GM03348 (cell line): ENCODE results near the gene GALNS.
"Not testable (repeated sequence)": the region's sequence is repeated elsewhere in the genome, so short reads cannot be mapped to it uniquely, and the experiment has no call there.

Experiments
- DNase-seq: peaks from one replicate; pipeline ENCODE4 v3.0.0; 2012; ENCODE audit warnings: low spot score

Gene GALNS

GRCh38 chr16:88856828-88857727, at the start of gene GALNS, which contains the start of gene TRAPPC2L:
Gene GALNS, minus strand, starts transcription at chr16:88856947. Its CDS starts 70 bp downstream, at chr16:88856877.
Gene TRAPPC2L, plus strand, starts transcription at chr16:88857127. Its CDS starts 24 bp downstream, at chr16:88857151.
- peak; percentile 100 for DNase-seq

- DNase-seq = no peak
Measured at GRCh38 chr16:88906020-88906419, 49.3 kb upstream of the GALNS start.

- peak; percentile 42 for DNase-seq
Measured at GRCh38 chr16:88905563-88905962, 48.8 kb upstream of the GALNS start.

- DNase-seq = no peak
Measured at GRCh38 chr16:88904676-88905365, 48.1 kb upstream of the GALNS start.

- DNase-seq = no peak
Measured at GRCh38 chr16:88903267-88903666, 46.5 kb upstream of the GALNS start.

- DNase-seq = no peak
Measured at GRCh38 chr16:88902744-88903143, 46.0 kb upstream of the GALNS start.

GRCh38 chr16:88901718-88902337, 45.1 kb upstream of the GALNS start:
- no peak for DNase-seq

- DNase-seq = no peak
Measured at GRCh38 chr16:88900662-88901052, 43.9 kb upstream of the GALNS start.

GRCh38 chr16:88899901-88900661, 43.3 kb upstream of the GALNS start:
- no peak for DNase-seq

- DNase-seq = no peak
Measured at GRCh38 chr16:88897696-88898425, 41.1 kb upstream of the GALNS start.

- no peak for DNase-seq
Measured at GRCh38 chr16:88896238-88897070, 39.7 kb upstream of the GALNS start.

- DNase-seq = no peak
Measured at GRCh38 chr16:88895335-88895734, 38.6 kb upstream of the GALNS start.

- DNase-seq = no peak
Measured at GRCh38 chr16:88894681-88895300, 38.0 kb upstream of the GALNS start.

- DNase-seq = not testable (repeated sequence)
Measured at GRCh38 chr16:88894266-88894665, 37.5 kb upstream of the GALNS start.

- no peak for DNase-seq
Measured at GRCh38 chr16:88893127-88893968, 36.6 kb upstream of the GALNS start.

GRCh38 chr16:88892065-88892464, 35.3 kb upstream of the GALNS start:
- DNase-seq = no peak

- no peak for DNase-seq
Measured at GRCh38 chr16:88891083-88891482, 34.3 kb upstream of the GALNS start.

GRCh38 chr16:88889702-88890352, 33.1 kb upstream of the GALNS start:
- DNase-seq = not testable (repeated sequence)
